ENCODE data around the gene MGST2. TPM values are rescaled to one million over a fixed set of nuclear protein-coding genes. Genes with fewer than 3 reads are reported as not detected.
A peak's percentile ranks its signal among the peaks of the same experiment; 100 is the strongest.

Gene MGST2
- polyA plus RNA-seq, 3 donors: 41.7 to 221 (median 153) TPM

GRCh38 chr4:139684351-139684750 is 18.7 kb downstream of the MGST2 start:
- H3K9me3 ChIP-seq (replicated peaks in 1 of 2; ENCODE audit: control insufficient read depth in 1 of 2, insufficient read depth in 1 of 2, low read length in 2 of 2): no peaks in the 10 kb centered on the region
- whole genome bisulfite sequencing (ENCODE audit: insufficient coverage): no CpG with 5 or more reads among the region's 1 CpG
- no peak overlapping the region for H3K9ac ChIP-seq (ENCODE audit: insufficient read depth, low read length, poor library complexity, severe bottlenecking)
- no peak overlapping the region for H2AFZ ChIP-seq (ENCODE audit: insufficient read depth, low read depth, low read length, poor library complexity, severe bottlenecking)
- H3K4me1 Mint-ChIP-seq: peaks cover 61% of the 10 kb centered on the region
- TF ChIP-seq, protein P1, sequence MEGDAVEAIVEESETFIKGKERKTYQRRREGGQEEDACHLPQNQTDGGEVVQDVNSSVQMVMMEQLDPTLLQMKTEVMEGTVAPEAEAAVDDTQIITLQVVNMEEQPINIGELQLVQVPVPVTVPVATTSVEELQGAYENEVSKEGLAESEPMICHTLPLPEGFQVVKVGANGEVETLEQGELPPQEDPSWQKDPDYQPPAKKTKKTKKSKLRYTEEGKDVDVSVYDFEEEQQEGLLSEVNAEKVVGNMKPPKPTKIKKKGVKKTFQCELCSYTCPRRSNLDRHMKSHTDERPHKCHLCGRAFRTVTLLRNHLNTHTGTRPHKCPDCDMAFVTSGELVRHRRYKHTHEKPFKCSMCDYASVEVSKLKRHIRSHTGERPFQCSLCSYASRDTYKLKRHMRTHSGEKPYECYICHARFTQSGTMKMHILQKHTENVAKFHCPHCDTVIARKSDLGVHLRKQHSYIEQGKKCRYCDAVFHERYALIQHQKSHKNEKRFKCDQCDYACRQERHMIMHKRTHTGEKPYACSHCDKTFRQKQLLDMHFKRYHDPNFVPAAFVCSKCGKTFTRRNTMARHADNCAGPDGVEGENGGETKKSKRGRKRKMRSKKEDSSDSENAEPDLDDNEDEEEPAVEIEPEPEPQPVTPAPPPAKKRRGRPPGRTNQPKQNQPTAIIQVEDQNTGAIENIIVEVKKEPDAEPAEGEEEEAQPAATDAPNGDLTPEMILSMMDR (IDR thresholded peaks at IDR 0.05): no peak
- no peaks in the 10 kb centered on the region for H4K20me1 ChIP-seq (ENCODE audit: insufficient read depth, low read length)
- H3K9me3 Mint-ChIP-seq: peaks cover 0 to 3% (median 0%) of the 10 kb centered on the region in 7 donors
- H3K4me3 Mint-ChIP-seq: no peak overlapping the region
- H3K4me1 ChIP-seq (ENCODE audit: control insufficient read depth in 1 of 2, insufficient read depth in 2 of 2, low read length in 2 of 2): peaks cover 38 to 45% of the 10 kb centered on the region in 2 donors
- no peak overlapping the region for H3K4me2 ChIP-seq (replicated peaks; ENCODE audit: extremely low read depth, low read length, poor library complexity, severe bottlenecking)
- H3K36me3 Mint-ChIP-seq: peaks cover 52 to 57% of the 10 kb centered on the region in 2 donors
- no peak overlapping the region for H3K27ac Mint-ChIP-seq
- peaks cover 0 to 3% (median 0%) of the 10 kb centered on the region in 3 donors for H3K27me3 Mint-ChIP-seq (ENCODE audit: low read depth in 3 of 3)
- intact Hi-C loops (cut with micrococcal nuclease): no loop called here
- peak overlapping the region in 1 of 2 donors; percentile 26 for H3K27ac ChIP-seq (ENCODE audit: low read depth in 1 of 2, low read length in 2 of 2)
- no peak for DNase-seq
- peaks cover 9 to 48% of the 10 kb centered on the region in 2 donors for H3K36me3 ChIP-seq (replicated peaks in 1 of 2; ENCODE audit: control insufficient read depth in 1 of 2, insufficient read depth in 2 of 2, low read length in 2 of 2)
- H3K27me3 ChIP-seq (ENCODE audit: control insufficient read depth in 2 of 2, insufficient read depth in 2 of 2, low read length in 2 of 2): no peaks in the 10 kb centered on the region
- H3K79me2 ChIP-seq (ENCODE audit: insufficient read depth, low read length): peaks cover 76% of the 10 kb centered on the region
- no peak overlapping the region for H3K4me3 ChIP-seq (replicated peaks in 1 of 3; ENCODE audit: low read depth in 2 of 3, low read length in 3 of 3)

- H3K9me3 ChIP-seq (replicated peaks in 1 of 2; ENCODE audit: control insufficient read depth in 1 of 2, insufficient read depth in 1 of 2, low read length in 2 of 2): no peaks in the 10 kb centered on the region
- peak in 1 of 3 donors; percentile 11 for DNase-seq
- peak overlapping the region in 1 of 2 donors; percentile 26 for H3K27ac ChIP-seq (ENCODE audit: low read depth in 1 of 2, low read length in 2 of 2)
- no peak overlapping the region for H2AFZ ChIP-seq (ENCODE audit: insufficient read depth, low read depth, low read length, poor library complexity, severe bottlenecking)
- peaks cover 6 to 39% of the 10 kb centered on the region in 2 donors for H3K36me3 ChIP-seq (replicated peaks in 1 of 2; ENCODE audit: control insufficient read depth in 1 of 2, insufficient read depth in 2 of 2, low read length in 2 of 2)
- Mint-ChIP-seq H3K9me3 (peaks cover 0 to 3% (median 0%) of the 10 kb centered on the region in 7 donors), H3K4me1 (peaks cover 60% of the 10 kb centered on the region), H3K4me3 (no peak overlapping the region), H3K27ac (peak overlapping the region in 3 of 7 donors; percentile 2 to 54 (median 3)), H3K27me3 (ENCODE audit: low read depth in 3 of 3) (peaks cover 0 to 3% (median 0%) of the 10 kb centered on the region in 3 donors), H3K36me3 (peaks cover 44 to 53% of the 10 kb centered on the region in 2 donors)
- no peaks in the 10 kb centered on the region for H3K27me3 ChIP-seq (ENCODE audit: control insufficient read depth in 2 of 2, insufficient read depth in 2 of 2, low read length in 2 of 2)
- intact Hi-C loops (cut with micrococcal nuclease): no loop called here
- H3K4me2 ChIP-seq (replicated peaks; ENCODE audit: extremely low read depth, low read length, poor library complexity, severe bottlenecking): no peak overlapping the region
- TF ChIP-seq, protein P1 (IDR thresholded peaks at IDR 0.05): no peak
- no peaks in the 10 kb centered on the region for H4K20me1 ChIP-seq (ENCODE audit: insufficient read depth, low read length)
- WGBS (ENCODE audit: insufficient coverage): no CpG with 5 or more reads among the region's 5 CpGs
- peaks cover 40 to 50% of the 10 kb centered on the region in 2 donors for H3K4me1 ChIP-seq (ENCODE audit: control insufficient read depth in 1 of 2, insufficient read depth in 2 of 2, low read length in 2 of 2)
- no peak overlapping the region for H3K4me3 ChIP-seq (replicated peaks in 1 of 3; ENCODE audit: low read depth in 2 of 3, low read length in 3 of 3)
- H3K79me2 ChIP-seq (ENCODE audit: insufficient read depth, low read length): peaks cover 76% of the 10 kb centered on the region
- no peak overlapping the region for H3K9ac ChIP-seq (ENCODE audit: insufficient read depth, low read length, poor library complexity, severe bottlenecking)
Measured at GRCh38 chr4:139685180-139685579, 19.6 kb downstream of the MGST2 start.

Data from CD14-positive monocyte (primary cell).